ENCODE measurements around the gene HDAC4. TPM values are rescaled to one million over a fixed set of nuclear protein-coding genes. Genes with fewer than 3 reads are reported as not detected.

The HDAC4 gene
- total and polyA plus RNA-seq, 4 donors = 2.9 to 37.2 (median 4.4) TPM

- TF ChIP-seq ZBTB33 (IDR thresholded peaks at IDR 0.05) = no peak
- no peak for TF ChIP-seq YY1 (IDR thresholded peaks at IDR 0.05)
- TF ChIP-seq JUND (IDR thresholded peaks at IDR 0.05) = no peak
- no peak for TF ChIP-seq HNF4A (conservative IDR thresholded peaks at IDR 0.05)
- no peak for TF ChIP-seq TAF1 (conservative IDR thresholded peaks at IDR 0.05)
- no peak for TF ChIP-seq RXRA (IDR thresholded peaks at IDR 0.05)
- TF ChIP-seq HNF4G (IDR thresholded peaks at IDR 0.05) = no peak
Measured at GRCh38 chr2:239129147-239129920, 271.5 kb downstream of the HDAC4 start (continued).

GRCh38 chr2:239128706-239129105, 272.1 kb downstream of the HDAC4 start:
- Histone ChIP-seq H3K9ac (ENCODE audit: low read depth in 1 of 2, low read length in 2 of 2) (no peak overlapping the region), H3K4me1 (ENCODE audit: control insufficient read depth in 4 of 4, insufficient read depth in 4 of 4, low read length in 3 of 4) (no peaks in the 10 kb centered on the region), H3K27me3 (ENCODE audit: control insufficient read depth in 4 of 4, insufficient read depth in 4 of 4, low read length in 3 of 4) (no peaks in the 10 kb centered on the region), H3K9me3 (ENCODE audit: control insufficient read depth in 4 of 4, low read length in 3 of 4) (no peaks in the 10 kb centered on the region), H3K36me3 (ENCODE audit: control insufficient read depth in 4 of 4, insufficient read depth in 3 of 4, low read depth in 1 of 4, low read length in 3 of 4) (peaks cover 0 to 53% (median 13%) of the 10 kb centered on the region in 4 donors), H3K4me3 (ENCODE audit: low read depth in 1 of 3, low read length in 3 of 3) (no peak overlapping the region), H3K27ac (ENCODE audit: low read depth in 1 of 2, low read length in 2 of 2) (no peak overlapping the region)
- no peak for TF ChIP-seq TAF1 (conservative IDR thresholded peaks at IDR 0.05)
- TF ChIP-seq FOXA1 (IDR thresholded peaks at IDR 0.05) = no peak
- TF ChIP-seq ATF3 (IDR thresholded peaks at IDR 0.05) = no peak
- no peak for TF ChIP-seq FOXA2 (IDR thresholded peaks at IDR 0.05)
- no peak for TF ChIP-seq EGR1 (IDR thresholded peaks at IDR 0.05; ENCODE audit: low read depth in 2 of 2)
- TF ChIP-seq YY1 (IDR thresholded peaks at IDR 0.05) = no peak
- no peak for TF ChIP-seq NR2F2 (IDR thresholded peaks at IDR 0.05)
- no peak for TF ChIP-seq GABPA (IDR thresholded peaks at IDR 0.05 in 1 of 2, conservative IDR thresholded peaks at IDR 0.05 in 1 of 2)
- no peak for TF ChIP-seq SP1 (IDR thresholded peaks at IDR 0.05)
- TF ChIP-seq JUND (IDR thresholded peaks at IDR 0.05) = no peak
- TF ChIP-seq RXRA (IDR thresholded peaks at IDR 0.05) = no peak
- TF ChIP-seq CTCF (IDR thresholded peaks at IDR 0.05; ENCODE audit: low read depth, low read length, missing input control) = no peak
- 93% methylated on average over 13 of the region's 13 CpGs for WGBS
- no peak for DNase-seq (ENCODE audit: low spot score)

GRCh38 chr2:239127513-239127912, 273.3 kb downstream of the HDAC4 start:
- no peak overlapping the region for H3K27ac ChIP-seq (ENCODE audit: low read depth in 1 of 2, low read length in 2 of 2)

More at GRCh38 chr2:239127513-239127912, 273.3 kb downstream of the HDAC4 start:
- Histone ChIP-seq H3K4me1 (ENCODE audit: control insufficient read depth in 4 of 4, insufficient read depth in 4 of 4, low read length in 3 of 4) (no peaks in the 10 kb centered on the region), H3K9me3 (ENCODE audit: control insufficient read depth in 4 of 4, low read length in 3 of 4) (no peaks in the 10 kb centered on the region), H3K4me3 (ENCODE audit: low read depth in 1 of 3, low read length in 3 of 3) (no peak overlapping the region), H3K36me3 (ENCODE audit: control insufficient read depth in 4 of 4, insufficient read depth in 3 of 4, low read depth in 1 of 4, low read length in 3 of 4) (peaks cover 0 to 51% (median 10%) of the 10 kb centered on the region in 4 donors), H3K9ac (ENCODE audit: low read depth in 1 of 2, low read length in 2 of 2) (no peak overlapping the region), H3K27me3 (ENCODE audit: control insufficient read depth in 4 of 4, insufficient read depth in 4 of 4, low read length in 3 of 4) (no peaks in the 10 kb centered on the region)
- TF ChIP-seq ZBTB33 (IDR thresholded peaks at IDR 0.05) (no peak), NR2F2 (IDR thresholded peaks at IDR 0.05) (peak; percentile 55)
- WGBS = 88% methylated on average over 9 of the region's 9 CpGs
- no peak for DNase-seq (ENCODE audit: low spot score)
